Left hindlimb (tissue), 1 donor: ENCODE results near the gene ARMC9.
"Not testable (repeated sequence)": the region's sequence is repeated elsewhere in the genome, so short reads cannot be mapped to it uniquely, and the experiment has no call there.

ENCODE experiments used
- DNase-seq: peaks from one replicate; pipeline ENCODE4 v3.0.0-alpha.2; 2018

ARMC9 gene

DNA sequence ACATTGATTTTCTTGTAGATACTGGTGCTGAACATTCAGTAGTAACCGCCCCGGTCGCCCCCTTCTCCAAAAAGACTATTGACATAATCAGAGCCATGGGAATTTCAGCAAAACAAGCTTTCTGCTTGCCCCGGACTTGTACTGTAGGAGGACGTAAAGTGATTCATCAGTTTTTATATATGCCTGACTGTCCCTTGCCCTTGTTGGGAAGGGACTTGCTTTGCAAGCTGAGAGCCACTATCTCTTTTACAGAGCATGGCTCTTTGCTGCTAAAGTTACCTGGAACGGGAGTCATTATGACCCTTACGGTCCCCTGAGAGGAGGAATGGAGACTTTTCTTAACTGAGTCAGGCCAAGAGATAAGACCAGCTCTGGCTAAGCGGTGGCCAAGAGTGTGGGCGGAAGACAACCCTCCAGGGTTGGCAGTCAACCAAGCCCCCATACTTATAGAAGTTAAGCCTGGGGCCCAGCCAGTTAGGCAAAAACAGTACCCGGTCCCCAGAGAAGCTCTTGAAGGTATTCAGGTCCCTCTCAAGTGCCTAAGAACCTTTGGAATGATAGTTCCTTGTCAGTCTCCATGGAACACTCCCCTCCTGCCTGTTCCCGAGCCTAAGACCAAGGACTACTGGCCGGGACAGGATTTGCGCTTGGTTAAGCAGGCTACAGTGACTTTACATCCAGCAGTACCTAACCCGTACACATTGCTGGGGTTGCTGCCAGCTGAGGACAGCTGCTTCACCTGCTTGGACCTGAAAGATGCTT, 205.2 kb downstream of the ARMC9 start:
- not testable (repeated sequence) for DNase-seq

DNA sequence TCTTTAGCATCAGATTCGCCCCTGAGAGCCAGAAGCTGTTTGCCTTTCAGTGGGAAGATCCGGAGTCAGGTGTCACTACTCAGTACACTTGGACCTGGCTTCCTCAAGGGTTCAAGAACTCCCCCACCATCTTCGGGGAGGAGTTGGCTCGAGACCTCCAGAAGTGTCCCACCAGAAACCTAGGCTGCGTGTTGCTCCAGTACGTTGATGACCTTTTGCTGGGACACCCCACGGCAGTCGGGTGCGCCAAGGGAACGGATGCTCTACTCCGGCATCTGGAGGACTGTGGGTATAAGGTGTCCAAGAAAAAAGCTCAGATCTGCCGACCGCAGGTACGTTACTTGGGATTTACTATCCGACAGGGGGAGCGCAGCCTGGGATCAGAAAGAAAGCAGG, 205.8 kb downstream of the ARMC9 start:
- not testable (repeated sequence) for DNase-seq

DNA sequence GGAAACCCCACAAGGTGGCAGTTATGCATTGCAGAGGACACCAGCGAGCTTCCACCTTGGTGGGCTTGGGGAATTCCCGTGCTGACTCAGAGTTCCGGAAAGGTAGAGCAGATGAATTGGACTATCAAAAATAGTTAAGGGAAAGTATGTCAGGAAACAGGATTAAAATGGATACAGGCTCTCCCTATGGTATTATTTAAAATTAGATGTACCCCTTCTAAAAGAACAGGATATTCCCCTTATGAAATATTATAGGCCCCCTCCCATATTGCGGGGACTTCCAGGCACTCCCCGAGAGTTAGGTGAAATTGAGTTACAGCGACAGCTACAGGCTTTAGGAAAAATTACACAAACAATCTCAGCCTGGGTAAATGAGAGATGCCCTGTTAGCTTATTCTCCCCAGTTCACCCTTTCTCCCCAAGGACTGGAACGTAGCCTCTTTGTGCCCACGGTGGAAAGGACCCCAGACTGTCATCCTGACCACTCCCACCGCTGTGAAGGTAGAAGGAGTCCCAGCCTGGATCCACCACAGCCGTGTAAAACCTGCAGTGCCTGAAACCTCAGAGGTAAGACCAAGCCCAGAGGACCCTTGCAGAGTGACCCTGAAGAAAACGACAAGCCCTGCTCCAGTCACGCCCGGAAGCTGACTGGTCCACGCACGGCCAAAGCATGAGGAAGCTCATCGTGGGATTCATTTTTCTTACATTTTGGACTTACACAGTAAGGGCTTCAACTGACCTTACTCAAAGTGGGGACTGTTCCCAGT, 207.4 kb downstream of the ARMC9 start:
- DNase-seq, result not testable (repeated sequence)

DNA sequence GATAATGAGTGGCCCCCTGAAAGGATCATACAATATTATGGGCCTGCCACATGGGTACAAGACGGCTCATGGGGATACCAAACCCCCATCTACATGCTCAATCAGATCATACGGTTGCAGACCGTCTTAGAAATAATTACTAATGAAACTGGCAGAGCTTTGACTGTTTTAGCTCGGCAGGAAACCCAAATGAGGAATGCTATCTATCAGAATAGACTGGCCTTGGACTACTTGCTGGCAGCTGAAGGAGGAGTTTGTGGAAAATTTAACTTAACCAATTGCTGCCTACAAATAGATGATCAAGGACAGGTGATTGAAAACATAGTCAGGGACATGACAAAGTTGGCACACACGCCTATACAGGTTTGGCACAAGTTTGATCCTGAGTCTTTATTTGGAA, 209.3 kb downstream of the ARMC9 start:
- not testable (repeated sequence) for DNase-seq

DNA sequence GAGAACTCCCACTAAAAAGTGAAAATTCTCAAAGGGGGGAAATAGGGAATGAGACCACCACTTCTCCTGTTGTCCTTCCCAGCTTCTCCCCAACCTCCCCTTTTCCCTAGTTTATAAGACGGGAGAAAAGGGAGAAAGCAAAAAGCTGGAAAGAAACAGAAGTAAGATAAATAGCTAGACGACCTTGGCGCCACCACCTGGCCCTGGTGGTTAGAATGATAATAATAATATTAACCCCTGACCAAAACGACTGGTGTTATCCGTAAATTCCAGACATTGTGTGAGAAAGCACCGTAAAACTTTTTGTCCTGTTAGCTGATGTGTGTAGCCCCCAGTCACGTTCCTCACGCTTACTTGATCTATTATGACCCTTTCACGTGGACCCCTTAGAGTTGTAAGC, 209.9 kb downstream of the ARMC9 start:
- DNase-seq, result not testable (repeated sequence)

DNA sequence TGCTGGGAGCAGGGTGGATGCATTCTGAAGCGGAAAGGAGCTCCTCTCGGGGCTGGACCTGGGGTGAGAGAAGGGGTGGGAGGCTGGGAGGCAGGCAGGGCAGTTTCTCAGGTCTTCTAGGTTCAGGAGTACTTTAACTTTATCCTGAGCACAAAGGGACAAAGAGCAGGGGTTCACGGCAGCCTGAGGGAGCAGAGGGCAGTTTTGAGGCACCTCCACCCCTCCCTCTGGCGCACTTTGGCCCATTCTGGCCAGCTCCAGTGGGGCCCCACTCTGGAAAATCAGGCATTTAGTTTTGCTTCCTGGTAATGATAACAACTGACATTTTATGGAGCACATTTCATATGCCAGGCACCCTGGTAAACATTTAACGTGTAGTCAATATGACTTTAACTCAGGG, 211.3 kb downstream of the ARMC9 start:
- DNase-seq, result no peak

DNA sequence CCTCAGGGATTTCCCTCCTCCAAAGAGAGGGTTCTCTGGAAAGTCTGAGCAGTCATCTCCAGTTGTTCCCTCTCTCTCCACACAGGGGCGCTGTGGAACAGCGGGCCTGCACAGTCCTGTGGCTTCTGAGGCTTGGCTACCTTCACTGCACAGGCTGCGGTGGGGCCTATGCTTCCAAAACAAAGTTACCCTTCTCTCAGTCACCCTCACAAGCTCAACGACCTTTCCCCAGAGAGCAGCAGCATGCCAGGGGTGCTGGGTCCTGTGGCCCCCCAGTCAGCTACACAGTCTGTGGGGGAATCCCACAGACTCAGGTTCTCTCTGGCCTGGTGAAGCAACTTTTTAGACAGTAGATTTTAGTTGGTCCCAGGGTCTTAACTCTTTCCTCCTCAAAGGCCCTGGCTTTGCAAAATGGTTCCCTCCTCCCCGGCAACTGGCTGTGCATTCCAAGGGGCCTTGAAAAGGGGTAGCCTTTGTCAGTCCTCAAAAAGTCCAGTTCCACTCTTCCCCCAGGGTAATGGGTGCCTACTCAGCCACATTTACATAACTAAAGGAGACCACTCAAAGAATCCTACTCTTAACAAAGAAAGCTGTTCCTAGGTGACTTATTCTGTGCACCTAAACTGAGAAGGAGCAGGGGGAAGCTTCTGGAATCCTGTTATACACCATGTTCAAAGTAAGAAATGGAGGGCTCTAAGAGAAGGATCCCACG, 212.0 kb downstream of the ARMC9 start:
- no peak for DNase-seq

DNA sequence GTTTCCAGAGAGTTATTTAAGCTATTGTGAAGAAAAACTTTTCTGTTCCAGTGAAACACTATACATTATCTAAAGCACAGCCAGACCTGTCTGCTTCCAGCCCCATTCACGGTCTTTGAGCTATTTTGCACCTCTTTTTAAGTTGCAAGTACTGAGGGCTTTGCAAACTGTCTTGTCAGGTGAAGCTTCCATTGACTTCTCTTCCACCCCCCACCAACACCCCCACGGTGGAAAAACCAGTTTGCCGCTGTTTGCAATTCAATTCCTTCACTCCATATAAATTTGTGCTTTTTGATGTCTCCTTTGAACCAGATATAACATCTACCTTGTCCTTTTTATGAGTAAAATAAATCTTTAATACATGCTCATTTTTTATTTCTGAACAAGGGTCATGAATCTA, 212.8 kb downstream of the ARMC9 start:
- no peak for DNase-seq

DNA sequence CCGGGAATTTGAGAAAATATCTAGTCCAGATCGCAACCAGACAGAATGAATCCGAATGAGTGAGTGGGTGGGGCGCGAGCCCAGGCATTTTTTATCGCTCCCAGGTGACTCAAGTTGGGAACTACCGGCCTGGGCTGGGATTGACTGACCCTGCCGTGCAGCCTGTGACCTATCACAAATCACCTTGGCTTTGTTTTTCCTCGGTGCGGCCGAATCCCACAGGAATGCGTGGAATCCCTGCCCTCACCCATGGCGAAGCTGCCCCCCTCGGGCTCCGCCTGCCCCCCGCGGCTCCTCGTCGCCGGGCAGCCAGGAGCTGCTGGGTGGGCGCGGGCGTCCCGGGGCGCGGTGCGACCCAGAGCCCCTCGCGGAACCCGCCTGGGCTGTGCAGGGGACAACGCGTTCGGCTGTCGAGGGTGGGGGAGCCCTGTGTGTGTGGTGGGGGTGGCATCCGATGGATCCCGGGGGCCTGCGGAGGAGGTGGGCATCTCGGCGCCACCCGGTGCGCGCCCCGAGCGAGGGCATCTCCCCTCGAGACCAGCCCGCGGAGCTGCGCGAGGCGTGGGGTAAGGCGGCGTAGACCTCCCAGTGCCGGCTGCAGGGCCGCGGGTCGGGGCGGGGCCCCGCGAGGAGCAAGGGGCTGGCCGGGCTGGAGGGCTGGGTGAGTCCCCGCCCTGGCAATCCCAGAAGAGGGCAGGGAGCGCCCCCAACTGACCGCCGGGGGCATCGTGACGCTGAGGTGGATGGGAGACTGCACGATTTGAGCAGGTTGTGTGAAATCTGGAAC, 213.6 kb downstream of the ARMC9 start:
- peak; percentile 91 for DNase-seq

DNA sequence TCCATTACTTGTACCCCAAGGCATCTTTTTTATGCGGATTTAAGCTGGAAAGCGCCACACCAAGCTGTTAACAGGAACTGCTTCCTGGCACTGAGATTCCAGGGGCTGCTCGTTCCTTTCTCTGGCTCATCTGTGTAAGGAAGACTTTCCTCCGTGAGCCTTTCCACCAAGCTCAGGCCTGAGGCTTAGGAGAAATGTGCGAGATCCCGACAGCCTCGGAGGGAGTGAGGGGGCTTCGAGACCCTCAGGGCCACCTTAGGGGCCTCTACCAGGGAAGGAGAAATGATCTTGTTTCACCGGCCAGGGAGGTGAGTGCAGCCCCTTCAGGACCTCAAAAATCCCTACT, 214.2 kb downstream of the ARMC9 start:
- no peak for DNase-seq

DNA sequence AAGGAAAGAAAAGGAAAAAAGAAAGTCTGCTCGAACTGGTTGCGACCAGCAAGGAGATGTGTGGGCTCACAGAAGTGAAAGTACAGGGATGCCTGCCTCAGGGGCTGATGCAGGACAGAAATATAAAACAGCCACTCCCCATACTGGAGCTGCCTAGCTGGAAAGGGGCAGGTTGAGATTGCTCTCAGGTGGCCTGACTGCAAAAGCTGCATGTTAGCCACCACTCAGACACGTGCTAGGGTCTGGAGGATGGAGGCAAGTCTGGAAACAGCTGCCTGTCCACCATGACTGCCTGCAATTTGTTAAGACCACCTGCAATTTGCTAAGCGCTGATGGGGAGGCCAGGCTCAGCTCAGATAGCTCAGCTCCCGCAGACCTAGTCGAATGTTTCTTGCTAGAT, 215.0 kb downstream of the ARMC9 start:
- DNase-seq, result no peak

DNA sequence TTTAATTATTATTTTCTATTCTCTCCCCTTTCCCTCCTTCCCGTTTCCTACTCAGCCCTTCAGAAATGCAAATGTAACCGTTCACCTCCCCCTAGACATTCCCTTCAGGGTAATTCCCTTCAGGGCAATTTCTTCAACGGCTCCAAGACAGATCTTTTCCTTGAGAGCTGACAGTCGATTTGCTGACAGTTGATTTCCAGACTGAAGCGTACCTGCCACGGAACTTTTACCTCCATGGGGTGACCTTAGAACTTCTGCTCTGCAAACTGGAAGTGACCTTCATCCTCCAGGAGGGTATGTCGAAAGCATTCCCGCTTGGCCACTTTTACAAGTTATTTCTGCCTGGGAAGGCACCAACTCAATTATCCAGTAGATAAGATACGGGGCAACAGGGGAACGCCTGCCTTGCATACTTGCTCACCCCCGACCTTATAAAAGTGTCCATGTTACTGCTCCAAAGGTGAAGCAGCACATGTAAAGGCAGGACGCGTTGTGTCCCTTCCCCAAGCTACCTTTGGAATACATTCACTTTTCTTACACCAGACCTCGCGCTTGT, 215.6 kb downstream of the ARMC9 start:
- DNase-seq, result no peak

DNA sequence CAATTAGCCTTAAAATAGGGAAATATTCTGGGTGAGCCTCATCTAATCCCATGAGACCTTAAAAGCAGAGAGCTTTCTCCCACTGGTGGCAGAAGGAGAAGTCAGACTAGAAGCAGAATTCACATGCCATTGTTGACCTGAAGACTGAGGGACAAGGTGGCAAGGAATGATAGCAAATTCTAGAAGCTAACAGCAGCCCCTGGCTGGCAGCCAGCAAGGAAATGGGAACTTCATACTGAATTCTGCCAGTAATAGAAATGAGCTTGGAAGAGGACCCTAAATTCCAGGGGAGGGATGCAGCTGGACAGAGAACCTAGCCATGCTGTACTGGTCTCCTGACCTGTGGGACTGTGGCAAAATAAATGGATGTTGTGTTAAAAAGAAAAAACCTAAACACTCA, 216.6 kb downstream of the ARMC9 start:
- no peak for DNase-seq

DNA sequence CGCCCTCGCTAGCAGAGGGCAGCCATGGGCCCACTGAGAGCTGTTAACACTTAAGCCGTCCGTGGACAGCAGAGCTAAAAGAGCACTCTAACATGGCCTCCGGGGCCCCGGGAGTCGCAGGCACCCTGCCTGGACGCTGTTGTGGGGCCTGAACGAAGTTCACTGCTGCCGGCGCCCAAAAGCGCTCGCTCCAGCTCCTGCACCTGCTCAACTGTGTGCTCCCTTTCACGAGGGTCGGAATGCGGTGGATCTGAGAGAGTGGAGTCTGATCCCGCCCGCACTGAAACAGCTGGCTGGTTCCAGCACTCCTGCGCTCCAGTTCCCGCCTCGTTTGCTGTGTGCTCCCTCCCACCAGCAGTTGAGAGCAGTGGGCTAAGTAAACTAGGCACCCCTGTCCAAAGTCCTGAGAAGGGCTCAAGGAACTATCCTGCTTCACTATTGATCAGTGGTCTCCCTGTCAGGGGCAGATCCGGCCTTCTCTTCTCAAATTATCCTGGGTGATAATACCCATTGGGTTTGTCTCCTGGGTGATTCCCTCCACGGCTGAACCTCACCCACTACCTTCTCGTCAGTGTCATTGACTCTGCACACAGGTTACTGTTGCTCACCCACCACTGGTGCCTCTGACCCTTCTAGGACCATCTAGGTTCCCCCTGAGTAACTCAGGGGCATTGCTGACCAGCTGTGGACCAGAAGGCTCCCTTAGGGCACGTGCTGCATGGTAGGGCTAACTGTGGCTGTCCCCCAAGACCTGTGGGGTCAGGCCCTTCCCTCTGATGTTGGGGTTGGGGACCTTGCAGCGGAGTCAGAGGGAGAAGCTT, 220.6 kb downstream of the ARMC9 start:
- DNase-seq, result no peak

DNA sequence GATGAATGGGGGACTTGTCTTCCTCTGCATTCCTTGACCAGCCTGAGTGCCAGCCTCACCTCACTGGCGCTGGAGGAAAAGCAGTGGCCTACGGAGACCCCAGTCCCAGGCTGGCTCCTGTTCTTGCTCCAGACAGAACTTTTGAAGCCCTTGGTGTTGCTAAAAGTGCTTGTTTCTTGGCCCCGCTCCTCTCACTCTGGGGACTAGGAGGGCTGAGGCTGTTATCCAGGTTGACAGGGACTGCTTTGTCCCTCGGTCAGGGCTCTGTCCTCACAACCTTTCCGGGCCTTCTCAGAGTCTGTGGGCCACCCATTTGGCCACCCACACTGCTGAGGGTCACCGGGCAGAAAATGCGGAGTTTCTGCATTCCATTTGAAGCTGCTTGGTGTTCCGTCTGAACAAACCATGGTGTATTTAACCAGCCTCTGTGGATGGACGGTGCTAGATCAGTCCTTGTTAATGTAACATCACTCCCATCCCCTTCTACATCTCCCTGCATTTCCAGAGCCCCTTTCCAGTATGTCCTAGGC, 222.7 kb downstream of the ARMC9 start:
- DNase-seq, result no peak

DNA sequence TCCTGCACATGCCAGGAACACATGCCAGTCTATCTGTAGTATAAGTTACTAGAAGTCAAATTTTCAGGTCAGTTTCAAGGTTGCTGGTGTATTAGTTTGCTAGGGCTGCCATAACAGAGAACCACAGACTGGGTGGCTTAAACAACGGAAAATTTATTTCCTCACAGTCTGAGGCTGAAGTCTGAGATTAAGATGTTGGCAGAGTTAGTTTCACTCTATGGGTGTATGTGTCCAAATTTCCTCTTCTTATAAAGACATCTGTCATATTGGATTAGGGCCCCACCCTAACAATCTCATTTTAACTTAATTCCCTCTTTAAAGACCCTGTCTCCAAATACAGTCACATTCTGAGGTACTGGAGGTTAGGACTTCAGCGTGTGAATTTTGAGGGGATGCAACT, 223.6 kb downstream of the ARMC9 start:
- DNase-seq, result no peak

DNA sequence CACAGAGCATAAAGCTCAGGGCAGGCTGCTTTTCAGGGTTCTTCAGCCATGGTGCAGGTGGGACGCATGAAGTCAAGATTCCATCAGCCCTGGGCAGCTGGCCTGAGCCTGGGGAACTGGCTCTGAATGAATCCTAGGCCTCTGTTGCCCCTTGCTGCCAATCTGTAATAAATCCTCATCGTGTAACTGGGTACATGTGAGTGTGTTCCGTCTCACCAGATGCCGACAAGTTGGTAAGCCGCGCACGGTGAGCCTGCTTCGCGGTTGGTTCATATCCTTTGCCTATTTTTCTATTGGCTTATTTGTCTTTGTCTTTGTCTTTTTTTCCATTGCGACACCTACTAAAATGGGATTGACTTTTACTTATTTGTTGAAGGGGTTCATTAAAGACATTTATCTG, 224.7 kb downstream of the ARMC9 start:
- no peak for DNase-seq
